Glutamatergic neuron (in vitro differentiated cells): ENCODE results near the gene MRTFA. TPM values are rescaled to one million over a fixed set of nuclear protein-coding genes. Genes with fewer than 3 reads are reported as not detected.

Experiments used
- DNase-seq: peaks from one replicate; pipeline ENCODE4 v3.0.0; 2022
- H3K27ac Mint-ChIP-seq: one replicate; pipeline ENCODE4 v1.8.0; 2020; ENCODE audit warnings: mild to moderate bottlenecking, mixed read lengths, inconsistent platforms; ENCODE audit not compliant: unreplicated experiment
- H3K27me3 Mint-ChIP-seq: one replicate; pipeline ENCODE4 v1.8.0; 2020; ENCODE audit warnings: mild to moderate bottlenecking, moderate library complexity, mixed read lengths, inconsistent platforms; ENCODE audit not compliant: unreplicated experiment
- H3K36me3 Mint-ChIP-seq: one replicate; pipeline ENCODE4 v1.8.0; 2020; ENCODE audit warnings: mild to moderate bottlenecking, mixed read lengths, inconsistent platforms; ENCODE audit not compliant: unreplicated experiment
- H3K4me1 Mint-ChIP-seq: one replicate; pipeline ENCODE4 v1.8.0; 2020; ENCODE audit warnings: mild to moderate bottlenecking, low read depth, mixed read lengths, inconsistent platforms; ENCODE audit not compliant: unreplicated experiment
- H3K4me3 Mint-ChIP-seq: one replicate; pipeline ENCODE4 v1.8.0; 2020; ENCODE audit warnings: mild to moderate bottlenecking, mixed read lengths, inconsistent platforms; ENCODE audit not compliant: unreplicated experiment
- H3K9me3 Mint-ChIP-seq: one replicate; pipeline ENCODE4 v1.8.0; 2020; ENCODE audit warnings: mild to moderate bottlenecking, moderate library complexity, mixed read lengths, inconsistent platforms; ENCODE audit not compliant: unreplicated experiment
- total RNA-seq: library from RNA; stranded (reverse); fragmentation: NEBNext Ultra II Directional; extraction: Animal tissue kit (Norgen Biotek cat#: 25700); gene quantifications from one replicate; pipeline ENCODE4 v1.2.1, GENCODE V29; 2021; ENCODE audit not compliant: unreplicated experiment
- TF ChIP-seq, protein P1 (sequence below): fragments of 200-600 bp; sonication (generic); IDR thresholded peaks from one replicate; pipeline ENCODE4 v1.5.0; 2021; ENCODE audit not compliant: partially characterized antibody, unreplicated experiment

MRTFA gene
- total RNA-seq, 1 donor from 2014 or later, result 91.7 TPM

DNA sequence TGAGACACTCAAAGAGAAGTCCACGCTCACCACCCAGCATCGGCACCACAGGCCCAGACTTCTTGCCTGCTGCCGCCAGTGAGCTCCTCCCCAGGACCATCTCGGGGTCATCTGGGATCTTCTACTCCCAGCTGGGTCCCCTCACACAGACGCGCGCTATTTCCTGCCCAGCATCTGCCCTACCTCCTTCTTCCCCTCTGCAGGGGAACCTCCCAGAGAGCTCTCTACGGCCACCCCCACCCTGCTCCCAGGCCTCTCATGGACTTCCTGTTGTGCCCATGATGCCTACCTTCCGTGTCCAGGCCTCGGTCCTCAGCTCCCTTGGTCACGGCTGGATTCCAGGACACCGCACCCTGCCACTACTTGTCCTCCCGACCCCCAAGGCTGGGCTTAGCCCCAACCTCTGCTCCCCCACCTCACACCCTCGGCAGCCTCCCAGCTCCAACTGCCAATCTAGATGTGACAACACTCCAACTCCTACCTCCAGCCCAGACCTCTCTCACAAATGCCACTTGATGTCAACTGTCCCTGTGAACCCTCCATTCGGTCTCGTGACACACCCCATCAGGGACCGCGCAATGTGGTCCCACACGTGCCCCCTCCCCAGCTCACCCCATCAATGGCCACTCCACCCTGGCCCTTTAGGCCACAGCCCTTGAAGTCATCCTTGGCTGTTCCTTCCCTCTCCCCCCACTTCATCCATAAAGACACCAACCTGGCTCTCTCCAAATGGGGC is 220.8 kb downstream of the MRTFA start:
- Mint-ChIP-seq H3K36me3 (peaks cover 5% of the 10 kb centered on the region), H3K4me3 (peak overlapping the region; percentile 39), H3K9me3 (peaks cover 29% of the 10 kb centered on the region), H3K27me3 (peaks cover 28% of the 10 kb centered on the region), H3K27ac (peak overlapping the region; percentile 92), H3K4me1 (peaks cover 30% of the 10 kb centered on the region)
- TF ChIP-seq, protein P1, sequence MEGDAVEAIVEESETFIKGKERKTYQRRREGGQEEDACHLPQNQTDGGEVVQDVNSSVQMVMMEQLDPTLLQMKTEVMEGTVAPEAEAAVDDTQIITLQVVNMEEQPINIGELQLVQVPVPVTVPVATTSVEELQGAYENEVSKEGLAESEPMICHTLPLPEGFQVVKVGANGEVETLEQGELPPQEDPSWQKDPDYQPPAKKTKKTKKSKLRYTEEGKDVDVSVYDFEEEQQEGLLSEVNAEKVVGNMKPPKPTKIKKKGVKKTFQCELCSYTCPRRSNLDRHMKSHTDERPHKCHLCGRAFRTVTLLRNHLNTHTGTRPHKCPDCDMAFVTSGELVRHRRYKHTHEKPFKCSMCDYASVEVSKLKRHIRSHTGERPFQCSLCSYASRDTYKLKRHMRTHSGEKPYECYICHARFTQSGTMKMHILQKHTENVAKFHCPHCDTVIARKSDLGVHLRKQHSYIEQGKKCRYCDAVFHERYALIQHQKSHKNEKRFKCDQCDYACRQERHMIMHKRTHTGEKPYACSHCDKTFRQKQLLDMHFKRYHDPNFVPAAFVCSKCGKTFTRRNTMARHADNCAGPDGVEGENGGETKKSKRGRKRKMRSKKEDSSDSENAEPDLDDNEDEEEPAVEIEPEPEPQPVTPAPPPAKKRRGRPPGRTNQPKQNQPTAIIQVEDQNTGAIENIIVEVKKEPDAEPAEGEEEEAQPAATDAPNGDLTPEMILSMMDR, result no peak
- DNase-seq, result no peak

DNA sequence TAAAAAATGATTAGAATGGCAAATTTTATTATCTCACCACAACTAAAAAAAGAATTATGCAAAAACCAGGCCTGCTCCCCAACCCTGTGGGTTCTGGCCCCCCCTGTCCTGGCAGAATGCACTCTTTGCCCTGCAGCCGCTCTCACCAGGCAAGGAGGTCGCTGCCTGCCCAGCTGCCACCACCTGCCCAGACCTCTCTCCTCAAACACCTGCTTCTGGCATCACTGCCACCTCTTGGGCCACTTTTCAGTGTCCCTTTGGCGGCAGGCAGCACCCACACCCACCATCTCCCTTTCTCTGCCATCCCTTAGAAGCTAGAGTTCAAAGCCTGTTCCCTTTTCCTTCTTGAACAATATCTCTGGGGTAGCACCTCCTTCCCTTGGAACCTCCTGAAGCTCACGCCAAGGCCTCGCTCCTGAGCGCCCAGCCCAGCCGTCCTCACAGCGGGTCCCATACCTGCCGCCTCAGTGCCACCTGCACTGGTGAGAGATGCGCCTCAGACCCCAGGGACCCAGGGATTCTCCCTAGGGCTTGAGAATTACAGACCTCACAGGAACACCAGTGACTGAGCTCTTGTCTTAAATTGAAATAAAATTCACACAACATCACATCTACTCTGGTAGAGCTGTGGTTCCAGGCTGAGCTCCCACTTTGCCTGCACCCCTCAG is 221.5 kb downstream of the MRTFA start:
- TF ChIP-seq, protein P1, result no peak
- Mint-ChIP-seq H3K36me3 (peaks cover 5% of the 10 kb centered on the region), H3K27ac (peak overlapping the region; percentile 92), H3K4me3 (peak overlapping the region; percentile 39), H3K27me3 (peaks cover 28% of the 10 kb centered on the region), H3K4me1 (peaks cover 30% of the 10 kb centered on the region), H3K9me3 (peaks cover 29% of the 10 kb centered on the region)
- DNase-seq, result no peak

DNA sequence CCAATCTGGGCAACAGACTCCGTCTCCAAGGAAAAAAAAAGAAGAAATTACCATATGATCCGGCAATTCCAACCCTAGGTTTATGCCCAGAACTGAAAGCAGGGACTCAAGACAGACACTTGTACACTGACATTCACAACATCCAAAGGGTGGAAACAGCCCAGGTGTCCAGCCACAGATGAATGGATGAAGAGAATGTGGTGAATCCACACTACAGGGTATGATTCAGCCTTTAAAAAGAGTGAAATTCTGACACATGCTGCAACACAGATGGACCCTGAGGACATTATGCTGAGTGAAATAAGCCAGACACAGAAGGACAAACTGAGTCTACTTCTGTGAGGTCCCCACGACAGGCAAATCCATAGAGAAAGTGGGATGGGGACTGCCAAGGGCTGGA is 222.2 kb downstream of the MRTFA start:
- Mint-ChIP-seq H3K27ac (peak overlapping the region; percentile 92), H3K27me3 (peaks cover 25% of the 10 kb centered on the region), H3K9me3 (peaks cover 25% of the 10 kb centered on the region), H3K4me1 (peaks cover 27% of the 10 kb centered on the region), H3K4me3 (no peak overlapping the region), H3K36me3 (peaks cover 5% of the 10 kb centered on the region)
- DNase-seq, result no peak
- TF ChIP-seq, protein P1, result no peak

DNA sequence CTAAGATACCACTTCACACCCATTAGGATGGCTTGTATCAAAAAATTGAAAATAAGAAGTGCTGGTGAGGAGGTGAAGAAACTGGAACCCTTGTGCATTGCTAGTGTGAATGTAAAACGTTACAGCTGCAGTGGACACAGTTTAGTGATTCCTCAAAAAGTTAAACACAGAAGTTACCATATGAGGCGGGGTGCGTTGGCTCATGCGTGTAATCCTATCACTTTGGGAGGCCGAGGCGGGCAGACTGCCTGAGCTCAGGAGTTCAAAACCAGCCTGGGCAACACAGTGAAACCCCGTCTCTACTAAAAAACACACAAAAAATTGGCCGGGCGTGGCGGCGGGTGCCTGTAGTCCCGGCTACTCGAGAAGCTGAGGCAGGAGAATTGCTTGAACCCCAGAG is 222.6 kb downstream of the MRTFA start:
- H3K27ac Mint-ChIP-seq, result no peak overlapping the region
- H3K4me3 Mint-ChIP-seq, result no peak overlapping the region
- peaks cover 27% of the 10 kb centered on the region for H3K4me1 Mint-ChIP-seq
- TF ChIP-seq, protein P1, result no peak
- DNase-seq, result no peak
- peaks cover 5% of the 10 kb centered on the region for H3K36me3 Mint-ChIP-seq
- H3K27me3 Mint-ChIP-seq, result peaks cover 25% of the 10 kb centered on the region
- H3K9me3 Mint-ChIP-seq, result peaks cover 25% of the 10 kb centered on the region

DNA sequence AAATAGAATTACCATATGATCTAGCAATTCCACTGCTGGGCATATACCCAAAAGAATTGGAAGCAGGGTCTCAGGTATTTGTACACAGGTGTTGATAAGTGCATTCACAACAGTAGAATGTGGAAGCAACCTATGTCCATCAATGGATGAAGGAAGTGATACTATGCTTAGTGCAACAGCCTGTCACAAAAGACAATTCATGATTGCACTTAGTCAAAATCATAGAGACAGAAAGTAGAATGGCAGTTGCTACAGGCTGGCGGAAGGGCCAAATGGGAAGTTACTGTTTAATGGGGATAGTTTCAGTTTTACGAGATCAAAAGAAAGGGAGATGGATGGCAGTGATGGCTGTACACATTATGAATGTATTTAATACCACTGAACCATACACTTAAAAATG is 224.1 kb downstream of the MRTFA start:
- Mint-ChIP-seq H3K4me3 (no peak overlapping the region), H3K27ac (peak overlapping the region; percentile 2), H3K36me3 (peaks cover 5% of the 10 kb centered on the region), H3K9me3 (peaks cover 27% of the 10 kb centered on the region), H3K4me1 (peaks cover 24% of the 10 kb centered on the region), H3K27me3 (peaks cover 33% of the 10 kb centered on the region)
- DNase-seq, result no peak
- TF ChIP-seq, protein P1, result no peak
